IPS-11a (cell line): ENCODE measurements around the gene PKP4.
"Not testable (repeated sequence)": the region's sequence is repeated elsewhere in the genome, so short reads cannot be mapped to it uniquely, and the experiment has no call there.

ENCODE experiments used
- H3K4me3 ChIP-seq: one replicate; pipeline ENCODE4 v1.5.1; 2013; ENCODE audit warnings: low read depth, low read length, control low read depth

The PKP4 gene

GRCh38 chr2:158671360-158672245 lies 214.9 kb downstream of the PKP4 start:
- H3K4me3 ChIP-seq = no peak overlapping the region

DNA sequence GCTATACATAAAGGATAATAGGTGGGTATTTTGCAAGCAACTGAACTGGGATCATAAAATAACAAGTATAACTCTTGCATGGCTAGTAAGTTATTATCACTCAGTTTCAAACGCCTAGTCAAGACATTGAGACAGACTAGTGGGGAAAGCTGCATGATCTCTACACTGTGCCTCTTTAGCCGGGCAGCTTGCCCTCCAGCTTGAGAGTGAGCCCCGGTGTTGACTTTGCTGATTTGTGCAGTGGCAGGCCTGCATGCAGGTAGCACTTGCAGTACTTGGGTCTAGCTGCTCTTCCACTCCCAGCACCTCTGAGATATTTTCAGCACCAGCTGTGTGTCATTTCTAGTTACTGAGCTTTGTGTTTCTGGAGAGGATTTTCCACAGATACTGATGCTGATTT lies 219.5 kb downstream of the PKP4 start:
- H3K4me3 ChIP-seq = no peak overlapping the region

GRCh38 chr2:158676696-158677095 lies 219.9 kb downstream of the PKP4 start:
- H3K4me3 ChIP-seq = no peak overlapping the region

DNA sequence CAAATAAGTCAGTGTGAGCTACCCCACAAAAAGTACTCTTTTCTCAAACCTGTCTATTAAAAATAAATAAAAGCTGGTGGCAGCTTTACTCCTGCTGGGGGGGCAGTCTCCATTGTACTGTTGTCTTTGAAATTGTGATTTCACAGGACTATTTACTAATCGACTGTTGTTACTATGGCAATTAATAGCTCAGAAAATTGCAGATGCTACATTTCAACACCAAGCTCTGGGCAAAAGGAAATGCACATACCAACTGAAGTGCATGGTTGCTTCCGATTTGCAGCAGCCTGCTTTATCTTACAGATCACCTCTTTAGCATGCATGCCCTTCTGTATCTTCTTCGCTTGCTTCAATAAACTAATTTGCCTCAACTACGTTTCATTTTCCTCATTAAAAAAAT lies 220.8 kb downstream of the PKP4 start:
- H3K4me3 ChIP-seq = no peak overlapping the region

DNA sequence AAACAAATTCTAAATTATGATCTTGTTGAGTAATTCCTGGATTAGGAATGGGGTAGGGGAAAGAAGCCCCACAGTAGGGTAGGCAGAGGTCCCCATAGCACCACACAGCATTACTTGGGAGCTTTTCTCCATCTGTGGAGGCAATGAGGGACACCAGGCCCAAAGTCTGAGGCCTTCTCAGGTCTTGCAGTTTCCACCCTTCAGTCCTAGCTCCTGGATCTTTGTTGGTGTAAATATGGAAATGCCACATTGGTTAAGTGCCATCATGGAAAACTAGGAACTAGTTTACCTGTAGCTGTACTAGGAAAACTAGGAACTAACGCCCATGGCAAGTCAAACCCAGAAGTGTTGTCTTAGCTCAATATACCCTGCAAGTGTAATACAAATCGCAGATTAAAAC lies 225.1 kb downstream of the PKP4 start:
- H3K4me3 ChIP-seq = no peak overlapping the region

DNA sequence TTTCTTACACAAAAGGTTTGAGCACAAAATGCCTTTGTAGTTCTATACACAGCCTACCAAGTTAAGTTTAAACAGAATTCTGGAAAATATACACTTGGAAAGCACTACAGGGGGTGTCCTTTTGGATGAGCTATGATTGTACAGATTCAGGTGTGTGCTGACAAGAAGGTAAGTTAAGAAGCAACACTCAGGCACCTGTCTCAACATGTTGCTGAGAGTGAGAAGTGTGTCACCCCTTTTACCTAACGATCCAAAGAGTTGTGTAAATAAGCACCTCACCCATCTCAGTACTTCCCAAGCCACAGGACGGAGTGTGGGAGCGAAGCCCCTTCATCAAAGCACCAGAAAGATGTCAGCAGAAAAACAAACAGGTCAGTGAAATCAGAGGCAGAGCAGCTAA lies 228.9 kb downstream of the PKP4 start:
- no peak overlapping the region for H3K4me3 ChIP-seq

- no peak overlapping the region for H3K4me3 ChIP-seq
Measured at GRCh38 chr2:158686210-158686691, 229.5 kb downstream of the PKP4 start.

GRCh38 chr2:158687315-158687714 lies 230.6 kb downstream of the PKP4 start:
- no peak overlapping the region for H3K4me3 ChIP-seq

DNA sequence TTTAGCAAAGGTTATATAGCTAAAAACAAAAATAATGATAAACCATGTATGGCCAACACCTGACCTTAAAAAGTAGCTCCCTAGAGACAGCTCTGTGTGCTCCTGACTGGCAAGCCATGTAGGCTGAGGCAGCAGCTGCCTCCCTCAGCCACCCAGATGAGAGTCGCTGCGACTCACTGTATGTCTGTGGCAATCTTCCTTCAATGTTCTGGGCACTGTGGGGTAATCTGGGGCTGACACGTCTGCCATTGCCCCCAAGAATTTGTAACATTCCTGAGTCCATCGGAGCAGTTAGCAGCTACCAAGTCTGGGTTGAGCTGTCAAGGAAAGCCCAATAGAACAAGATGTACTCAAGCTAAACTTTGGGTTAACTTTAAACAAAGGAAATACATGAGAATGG lies 232.0 kb downstream of the PKP4 start:
- no peak overlapping the region for H3K4me3 ChIP-seq

GRCh38 chr2:158689391-158689790 lies 232.6 kb downstream of the PKP4 start:
- no peak overlapping the region for H3K4me3 ChIP-seq

- no peak overlapping the region for H3K4me3 ChIP-seq
Measured at GRCh38 chr2:158690823-158691222, 234.1 kb downstream of the PKP4 start.

GRCh38 chr2:158691619-158692018 lies 234.9 kb downstream of the PKP4 start:
- no peak overlapping the region for H3K4me3 ChIP-seq

DNA sequence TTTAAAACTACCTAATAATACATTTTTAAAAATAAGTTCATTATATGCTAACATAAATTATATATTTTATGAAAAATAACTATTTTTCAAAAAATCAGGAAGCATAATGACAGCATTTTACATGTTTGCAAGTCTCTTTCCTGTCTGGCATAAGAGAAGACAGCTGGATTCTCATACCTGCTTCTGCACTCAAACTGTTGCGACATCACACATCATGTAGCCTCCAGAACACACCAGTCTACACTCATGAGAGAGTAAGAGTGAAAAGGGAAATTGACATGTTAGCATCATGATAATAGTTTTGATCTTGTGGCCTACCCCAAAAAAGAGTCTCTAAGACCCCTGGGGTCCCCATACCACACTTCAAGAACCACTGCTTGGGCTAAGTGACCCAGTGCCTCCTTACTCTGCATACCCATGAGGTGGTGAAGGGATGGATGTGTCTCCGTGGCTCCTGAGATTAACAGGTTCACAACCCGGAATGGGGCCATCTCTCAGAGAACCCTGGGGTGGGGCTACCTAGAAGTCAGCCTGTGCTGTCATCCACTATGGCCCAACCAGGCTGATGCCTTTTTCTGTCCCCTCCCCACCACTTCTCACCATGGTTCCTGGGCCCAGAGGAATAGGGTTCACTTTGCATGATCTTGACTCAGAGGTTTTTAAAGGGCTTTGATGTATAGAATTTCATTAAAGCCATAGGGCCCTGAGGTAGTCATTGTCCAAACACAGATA lies 235.8 kb downstream of the PKP4 start:
- no peak overlapping the region for H3K4me3 ChIP-seq

- no peak overlapping the region for H3K4me3 ChIP-seq
Measured at GRCh38 chr2:158693476-158693875, 236.7 kb downstream of the PKP4 start.

DNA sequence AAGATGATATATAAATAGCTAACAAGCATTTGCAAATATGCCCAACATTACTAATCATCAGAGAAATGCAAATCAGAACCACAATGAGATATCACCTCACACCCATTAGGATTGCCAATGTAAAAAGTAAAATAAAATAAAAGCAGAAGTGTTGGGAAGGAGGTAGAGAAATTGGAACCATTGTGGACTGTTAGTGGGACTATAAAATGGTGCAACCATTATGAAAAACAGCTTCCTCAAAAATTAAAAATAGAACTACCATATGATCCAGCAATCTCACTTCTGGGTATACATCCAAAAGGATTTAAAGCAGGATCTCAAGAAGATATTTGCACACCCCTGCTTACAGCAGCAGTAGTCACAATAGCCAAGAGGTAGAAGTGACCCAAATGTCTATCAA lies 238.6 kb downstream of the PKP4 start:
- no peak overlapping the region for H3K4me3 ChIP-seq

- not testable (repeated sequence) for H3K4me3 ChIP-seq
Measured at GRCh38 chr2:158695744-158696143, 239.0 kb downstream of the PKP4 start.

DNA sequence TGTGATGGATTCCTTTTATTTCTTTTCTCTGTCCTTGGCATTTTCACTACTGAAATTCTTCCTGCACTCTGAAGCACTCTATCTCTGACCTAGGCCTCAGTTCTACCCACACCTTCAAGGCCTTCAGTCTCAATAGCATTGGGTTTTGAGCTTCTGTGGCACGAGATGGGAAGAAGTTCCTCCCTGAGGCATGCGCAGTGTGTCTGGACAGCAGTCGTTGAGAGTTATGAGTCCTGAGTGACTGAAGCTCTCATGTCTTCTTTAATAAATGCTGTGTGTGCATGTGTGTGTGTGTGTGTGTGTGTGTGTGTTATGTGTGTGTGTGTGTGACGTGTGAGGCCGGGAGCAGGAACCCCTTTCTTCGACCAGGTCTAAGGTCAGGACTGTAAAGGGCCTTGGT lies 242.6 kb downstream of the PKP4 start:
- H3K4me3 ChIP-seq = no peak overlapping the region

- no peak overlapping the region for H3K4me3 ChIP-seq
Measured at GRCh38 chr2:158701101-158701500, 244.3 kb downstream of the PKP4 start.

DNA sequence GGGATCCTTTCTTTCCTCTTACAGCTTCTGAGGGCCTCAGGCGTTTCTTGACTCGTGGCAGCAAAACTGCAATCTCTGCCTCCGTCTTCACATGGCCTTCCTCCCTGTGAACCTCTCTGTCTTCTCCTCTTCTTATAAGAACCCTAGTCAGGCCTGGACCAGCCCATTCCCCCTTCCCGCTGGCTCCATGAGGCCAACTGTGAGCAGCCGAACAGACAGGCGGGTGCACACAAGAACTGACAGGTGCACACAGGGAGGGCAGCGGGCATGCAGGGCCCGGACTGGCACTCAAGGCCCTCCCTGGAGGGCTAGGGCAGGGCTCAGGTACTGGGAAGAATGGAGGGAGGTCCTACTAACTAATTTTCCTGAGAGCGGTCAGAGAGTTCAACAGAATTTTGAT lies 246.0 kb downstream of the PKP4 start:
- H3K4me3 ChIP-seq = no peak overlapping the region

DNA sequence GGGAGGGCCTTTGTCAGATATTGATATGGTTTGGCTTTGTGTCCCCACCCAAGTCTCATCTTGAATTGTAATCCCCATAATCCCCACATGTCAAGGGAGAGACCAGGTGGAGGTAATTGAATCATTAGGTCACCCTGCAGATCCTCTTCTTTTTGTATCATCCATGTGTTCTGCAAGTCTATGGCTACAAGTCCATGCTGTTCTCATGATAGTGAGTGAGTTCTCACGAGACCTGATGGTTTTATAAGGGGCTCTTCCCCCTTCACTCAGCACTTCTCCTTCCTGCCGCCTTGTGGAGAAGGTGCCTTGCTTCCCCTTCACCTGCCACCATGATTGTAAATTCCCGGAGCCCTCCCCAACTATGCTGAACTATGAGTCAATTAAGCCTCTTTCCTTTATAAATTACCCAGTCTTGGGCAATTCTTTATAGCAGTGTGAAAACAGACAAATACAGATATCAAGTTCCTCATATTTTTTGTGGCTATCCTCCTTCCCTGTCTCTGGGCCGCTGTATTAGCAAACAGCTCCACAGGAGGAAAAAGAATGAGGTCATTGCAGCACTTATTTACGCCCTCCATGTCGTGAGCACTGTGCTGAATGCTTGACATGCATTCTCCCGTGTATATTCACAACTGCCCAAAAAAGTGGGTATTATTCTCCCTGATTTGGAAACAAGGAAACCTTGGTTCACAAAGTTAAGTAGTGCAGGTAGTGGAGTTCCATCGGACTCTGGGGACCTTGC lies 248.1 kb downstream of the PKP4 start:
- not testable (repeated sequence) for H3K4me3 ChIP-seq

- no peak overlapping the region for H3K4me3 ChIP-seq
Measured at GRCh38 chr2:158712791-158713522, 256.2 kb downstream of the PKP4 start.
